ENCODE data around the gene CSTB.
"Not testable (repeated sequence)": the region's sequence is repeated elsewhere in the genome, so short reads cannot be mapped to it uniquely, and the experiment has no call there.

Gene CSTB

GRCh38 chr21:43775795-43776430 lies at the start of gene CSTB:
TSS of gene CSTB (minus strand) at chr21:43776308. CDS start at chr21:43776269, 39 bp downstream.
- DNase-seq, result peak; percentile 83

- DNase-seq, result no peak
Measured at GRCh38 chr21:43825242-43825935, 49.3 kb upstream of the CSTB start.

GRCh38 chr21:43824333-43825241 lies 48.5 kb upstream of the CSTB start:
- DNase-seq, result no peak

GRCh38 chr21:43822741-43823140 lies 46.6 kb upstream of the CSTB start:
- not testable (repeated sequence) for DNase-seq

GRCh38 chr21:43822166-43822565 lies 46.1 kb upstream of the CSTB start:
- not testable (repeated sequence) for DNase-seq

- no peak for DNase-seq
Measured at GRCh38 chr21:43820466-43820865, 44.4 kb upstream of the CSTB start.

GRCh38 chr21:43819511-43820405 lies 43.6 kb upstream of the CSTB start:
- no peak for DNase-seq

- DNase-seq, result no peak
Measured at GRCh38 chr21:43818685-43819084, 42.6 kb upstream of the CSTB start.

GRCh38 chr21:43817157-43818086 lies 41.3 kb upstream of the CSTB start:
- DNase-seq, result no peak

- no peak for DNase-seq
Measured at GRCh38 chr21:43816611-43817071, 40.5 kb upstream of the CSTB start.

GRCh38 chr21:43815991-43816390 lies 39.9 kb upstream of the CSTB start:
- DNase-seq, result no peak

- DNase-seq, result no peak
Measured at GRCh38 chr21:43815107-43815613, 39.1 kb upstream of the CSTB start.

GRCh38 chr21:43814215-43815106 lies 38.4 kb upstream of the CSTB start:
- DNase-seq, result no peak

- DNase-seq, result no peak
Measured at GRCh38 chr21:43813656-43813980, 37.5 kb upstream of the CSTB start.

GRCh38 chr21:43812957-43813655 lies 37.0 kb upstream of the CSTB start:
- DNase-seq, result no peak

GRCh38 chr21:43812139-43812821 lies 36.2 kb upstream of the CSTB start:
- no peak for DNase-seq

- no peak for DNase-seq
Measured at GRCh38 chr21:43811262-43812105, 35.4 kb upstream of the CSTB start.

Measured in stimulated activated CD4-positive, alpha-beta T cell treated with anti-CD3 and anti-CD28 coated beads, Interleukin-4, amount 100 ng/mL, for 1 hour (primary cell).